ELR (cell line): ENCODE measurements around the gene SRGAP3.
"Not testable (repeated sequence)": the region's sequence is repeated elsewhere in the genome, so short reads cannot be mapped to it uniquely, and the experiment has no call there.

Source experiments
- DNase-seq: peaks from one replicate; pipeline ENCODE4 v3.0.0-alpha.2; 2015; ENCODE audit warnings: low read depth

The SRGAP3 gene

DNA sequence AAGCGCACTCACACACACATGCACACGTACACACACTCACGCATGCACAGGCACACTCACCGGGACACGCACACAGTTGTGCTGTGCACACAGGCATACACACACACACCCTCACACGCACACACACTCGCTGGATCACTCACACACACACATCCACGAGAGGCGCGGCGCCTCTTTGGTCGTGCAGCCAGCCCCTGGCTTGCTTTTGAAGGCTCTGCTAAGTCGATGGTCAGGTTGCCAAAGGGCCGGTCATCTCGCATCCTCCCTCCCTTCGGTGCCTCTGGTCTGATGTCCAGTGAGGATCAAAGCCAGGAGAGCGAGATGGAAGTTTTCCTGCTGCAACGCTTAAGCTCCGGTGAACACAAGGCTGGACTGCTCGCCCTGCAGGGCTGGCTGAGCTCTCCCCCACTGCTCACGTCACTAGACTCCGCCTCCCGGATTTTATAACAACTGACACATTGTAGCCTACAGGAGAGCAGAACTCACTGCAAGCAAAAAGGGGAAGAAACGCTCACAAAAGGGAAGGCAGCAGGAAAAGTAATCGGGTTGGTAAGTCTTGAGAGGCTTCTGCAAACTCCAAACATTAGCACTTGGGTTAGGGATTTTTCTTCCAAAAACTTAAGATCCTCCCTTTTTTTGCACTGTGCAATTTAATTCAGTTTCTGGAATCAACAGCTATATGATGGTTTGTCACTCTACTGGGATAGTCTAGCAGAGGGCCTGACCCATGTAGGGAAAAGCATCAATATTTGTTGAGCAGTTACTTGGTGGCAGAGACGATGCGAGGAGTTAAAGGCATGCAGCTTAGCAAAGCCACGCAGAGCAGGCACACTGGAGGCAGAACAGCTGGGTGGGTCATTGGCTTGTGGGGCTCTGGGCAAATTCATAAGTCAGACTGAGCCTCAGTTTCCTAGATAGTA is at the start of gene SRGAP3:
TSS of gene SRGAP3 (minus strand) at position 374 of the 920 bp plus-strand sequence. CDS start 695 bp downstream, outside the sequence.
- peak; percentile 90 for DNase-seq

DNA sequence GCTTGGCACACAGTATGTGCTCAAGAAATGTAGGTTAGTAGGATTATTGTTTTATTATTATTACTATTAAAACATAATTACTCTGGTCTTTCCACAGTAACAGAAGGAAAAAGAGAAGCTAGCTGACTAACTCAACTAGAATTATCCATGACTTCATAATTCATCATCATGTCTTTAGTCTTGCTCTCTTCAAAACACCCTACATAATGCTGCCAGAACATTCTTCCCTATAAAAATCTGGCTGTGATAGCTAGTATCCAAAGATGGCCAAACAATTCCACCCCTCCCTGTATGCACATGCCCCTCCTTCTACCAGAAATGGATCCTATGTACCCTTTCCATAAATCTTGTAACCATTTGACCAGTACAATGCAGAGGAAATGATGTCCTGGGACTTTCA is 48.8 kb upstream of the SRGAP3 start:
- peak; percentile 26 for DNase-seq

DNA sequence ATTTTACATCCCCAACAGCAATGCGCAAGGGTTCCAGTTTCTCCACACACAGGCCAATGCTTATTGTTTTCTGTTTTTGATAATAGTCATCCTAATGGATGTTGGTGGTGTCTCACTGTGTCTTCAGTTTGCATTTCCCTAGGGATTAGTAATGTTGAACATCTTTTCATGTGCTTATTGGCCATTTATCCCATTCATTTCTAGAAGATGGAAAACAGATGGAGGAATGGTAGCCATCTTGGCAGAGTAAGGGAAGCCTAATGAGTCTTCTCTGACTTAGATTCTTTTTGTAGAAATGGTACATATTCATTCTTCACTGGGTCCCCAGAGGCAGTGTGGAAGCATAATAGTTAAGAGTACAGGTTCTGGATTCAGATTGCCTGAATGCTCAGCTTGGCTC is 46.8 kb upstream of the SRGAP3 start:
- DNase-seq = no peak

DNA sequence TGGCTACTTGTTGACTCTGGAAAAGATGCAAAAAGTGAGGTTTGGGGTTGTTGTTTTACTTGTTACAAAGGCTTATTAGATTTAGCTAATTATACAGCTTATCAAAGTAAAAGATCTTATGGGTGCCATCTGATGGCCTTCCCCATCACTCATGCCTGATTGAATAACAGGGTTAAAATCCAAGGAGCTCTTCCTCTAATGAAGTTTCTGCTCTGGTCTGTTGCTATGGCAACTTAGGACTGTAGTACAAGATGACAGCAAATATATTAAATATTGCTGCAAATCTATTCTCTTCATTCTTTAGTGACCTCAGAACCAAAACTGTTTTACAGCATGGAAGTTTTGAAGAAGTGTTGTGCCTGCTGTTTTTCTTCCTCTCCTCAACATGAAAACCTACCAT is 45.6 kb upstream of the SRGAP3 start:
- no peak for DNase-seq

DNA sequence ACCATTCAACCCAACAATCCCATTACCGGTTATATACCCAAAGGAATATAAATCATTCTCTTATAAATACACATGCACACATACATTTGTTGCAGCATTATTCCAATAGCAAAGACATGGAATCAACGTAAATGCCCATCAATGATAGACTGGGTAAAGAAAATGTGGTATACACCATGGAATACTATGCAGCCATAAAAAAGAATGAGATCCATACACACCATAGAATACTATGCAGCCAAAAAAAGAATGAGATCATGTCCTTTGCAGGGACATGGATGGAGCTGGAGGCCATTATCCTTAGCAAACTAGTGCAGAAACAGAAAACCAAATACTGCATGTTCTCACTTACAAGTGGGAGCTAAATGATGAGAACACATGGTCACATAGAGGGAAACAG is 44.5 kb upstream of the SRGAP3 start:
- not testable (repeated sequence) for DNase-seq

DNA sequence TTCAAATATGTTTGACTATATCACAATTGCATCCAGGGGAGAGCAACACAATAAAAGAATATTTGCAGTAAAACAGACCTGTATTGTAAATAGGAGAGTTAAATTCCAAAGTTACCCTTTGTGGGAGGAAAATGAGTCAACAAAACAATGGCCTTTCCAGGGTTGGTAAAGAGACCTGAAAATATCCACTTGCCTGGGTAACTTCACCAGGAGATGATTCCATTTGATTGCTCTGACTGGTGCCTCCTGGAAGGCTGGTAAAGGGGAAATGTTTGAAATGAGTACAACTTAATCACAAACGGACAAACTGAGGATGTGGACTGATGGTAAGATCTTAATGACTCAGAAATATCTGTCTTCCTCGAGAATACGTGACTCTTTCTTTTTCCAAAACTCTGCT is 43.6 kb upstream of the SRGAP3 start:
- DNase-seq = no peak

DNA sequence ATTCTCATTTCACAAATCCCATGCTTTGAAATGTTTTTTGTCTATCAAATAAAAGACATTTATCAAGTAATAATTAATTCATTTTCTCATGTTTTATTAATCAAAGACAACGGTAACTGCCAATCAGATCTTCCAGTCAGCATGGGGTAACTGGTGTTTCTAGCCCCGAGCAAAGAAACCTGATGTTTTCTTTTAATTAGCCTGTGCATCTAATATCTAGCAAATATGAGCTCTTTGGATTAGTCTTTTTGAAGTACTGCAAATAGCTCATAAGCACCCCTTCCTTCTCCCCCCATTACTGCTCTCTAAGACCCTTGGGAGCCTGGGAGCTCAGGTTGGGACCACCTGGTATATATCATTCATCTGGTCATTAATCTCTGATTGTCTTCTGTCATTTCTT is 43.1 kb upstream of the SRGAP3 start:
- no peak for DNase-seq

DNA sequence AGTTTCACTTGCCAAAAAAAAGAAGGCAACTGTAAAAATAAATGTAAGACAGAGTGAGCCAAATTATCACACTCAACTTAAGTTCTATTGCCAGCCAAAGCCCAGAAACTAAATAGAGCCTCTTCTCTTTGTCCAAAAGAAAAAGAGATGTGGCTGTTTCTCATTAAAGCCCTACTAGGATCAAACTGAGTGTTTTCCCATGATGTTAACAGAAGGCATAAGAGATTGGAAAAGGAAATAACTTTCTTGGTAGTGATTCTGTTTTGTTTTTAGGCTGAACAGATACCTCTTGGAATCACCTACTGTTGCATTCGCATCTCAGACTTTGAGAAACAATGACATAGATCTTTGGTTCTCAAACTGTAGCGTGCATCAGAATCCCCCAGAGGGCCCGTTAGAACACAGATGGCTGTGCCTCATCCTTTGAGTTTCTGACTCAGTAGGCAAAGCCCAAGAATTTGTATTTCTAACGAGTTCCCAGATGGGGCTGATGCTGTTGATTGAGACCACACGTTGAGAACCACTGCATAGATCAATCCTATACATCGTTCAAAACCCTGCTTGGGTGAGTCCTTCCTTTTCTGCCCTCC is 42.5 kb upstream of the SRGAP3 start:
- DNase-seq = no peak

DNA sequence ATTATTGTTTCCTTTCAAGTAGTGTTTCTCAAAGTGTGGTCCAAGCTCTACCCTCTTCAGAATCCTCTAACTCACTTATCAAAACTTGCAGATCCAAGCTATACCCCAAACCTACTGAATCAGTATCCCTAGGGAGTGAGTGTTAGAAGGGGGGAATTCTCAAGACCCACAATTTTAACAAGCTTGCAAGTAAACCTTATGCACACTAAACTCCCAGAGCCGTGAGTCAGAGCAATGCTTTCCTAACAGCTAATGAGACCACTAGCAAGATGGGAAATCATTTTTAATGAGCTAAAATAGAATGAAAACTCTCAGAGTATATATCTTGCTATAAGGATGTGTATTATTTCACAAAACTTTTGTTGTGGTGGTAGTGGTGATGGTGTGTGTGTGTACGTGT is 41.1 kb upstream of the SRGAP3 start:
- DNase-seq = no peak

DNA sequence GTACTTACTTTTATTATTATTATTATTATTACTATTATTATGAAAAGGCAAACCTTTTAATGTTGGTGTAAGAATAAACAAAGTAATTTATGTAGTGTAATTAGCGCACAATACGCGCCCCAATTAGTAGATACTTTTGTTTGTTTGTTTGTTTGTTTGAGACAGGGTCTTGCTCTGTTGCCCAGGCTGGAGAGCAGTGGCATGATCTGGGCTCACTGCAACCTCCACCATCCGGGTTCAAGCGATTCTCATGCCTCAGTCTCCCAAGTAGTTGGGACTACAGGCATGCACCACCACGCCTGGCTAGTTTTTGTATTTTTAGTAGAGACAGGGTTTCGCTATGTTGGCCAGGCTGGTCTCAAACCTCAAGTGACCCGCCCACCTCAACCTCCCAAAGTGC is 32.1 kb upstream of the SRGAP3 start:
- DNase-seq = not testable (repeated sequence)

DNA sequence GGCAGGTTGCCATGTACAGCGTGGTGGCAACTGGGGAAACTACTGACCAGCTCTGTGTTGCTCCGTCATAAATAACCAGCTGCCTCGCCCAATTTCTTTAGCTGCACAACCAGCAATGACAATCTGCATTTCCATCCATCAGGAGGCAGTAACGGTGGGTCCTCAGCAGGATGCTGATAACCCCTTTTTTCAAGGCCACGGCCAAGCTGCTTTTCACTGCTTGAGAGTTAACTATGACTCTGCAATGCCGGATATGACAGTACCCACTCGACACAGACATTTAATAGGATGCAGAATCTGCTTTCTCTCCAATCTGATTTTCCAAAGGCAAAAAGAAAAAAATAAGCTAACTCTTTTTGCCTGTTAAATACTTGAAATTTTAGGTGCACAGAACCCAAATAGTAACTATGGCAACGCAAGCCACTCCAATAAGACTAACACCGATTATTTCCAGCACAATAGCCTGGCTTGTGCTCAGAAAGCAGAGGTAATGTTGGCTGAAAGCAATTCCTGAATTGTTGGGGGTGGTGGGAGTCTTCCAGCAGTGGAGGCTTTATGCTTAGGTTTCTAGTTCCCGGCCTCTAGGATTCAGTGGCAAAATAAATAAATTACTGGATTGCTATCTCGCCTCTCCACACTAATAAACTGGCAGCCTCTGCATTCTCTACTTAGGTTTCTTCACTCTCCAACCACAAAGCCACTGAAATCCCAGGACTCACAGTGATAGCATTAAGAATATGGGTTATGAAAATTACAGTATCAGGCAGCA is 31.2 kb upstream of the SRGAP3 start:
- peak; percentile 18 for DNase-seq

DNA sequence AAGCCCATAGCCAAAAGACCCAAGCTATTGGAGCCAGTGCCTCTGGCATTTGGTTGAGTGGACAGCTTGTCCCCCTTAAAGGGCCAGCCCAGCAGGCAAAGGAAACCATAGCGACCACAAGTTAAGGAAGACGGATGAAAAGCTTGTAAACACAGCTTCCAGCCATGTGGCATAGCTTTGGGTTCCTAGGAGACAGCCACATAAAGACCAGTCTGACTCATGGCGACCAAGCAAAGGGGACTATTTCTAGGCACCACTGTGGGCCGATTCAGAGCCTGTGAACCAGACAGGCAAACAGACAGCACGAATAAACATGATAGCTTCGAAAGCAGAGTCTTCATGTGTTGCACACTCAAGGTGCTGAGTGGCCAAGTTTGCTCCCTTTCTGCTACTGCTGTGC is 30.5 kb upstream of the SRGAP3 start:
- peak; percentile 22 for DNase-seq

DNA sequence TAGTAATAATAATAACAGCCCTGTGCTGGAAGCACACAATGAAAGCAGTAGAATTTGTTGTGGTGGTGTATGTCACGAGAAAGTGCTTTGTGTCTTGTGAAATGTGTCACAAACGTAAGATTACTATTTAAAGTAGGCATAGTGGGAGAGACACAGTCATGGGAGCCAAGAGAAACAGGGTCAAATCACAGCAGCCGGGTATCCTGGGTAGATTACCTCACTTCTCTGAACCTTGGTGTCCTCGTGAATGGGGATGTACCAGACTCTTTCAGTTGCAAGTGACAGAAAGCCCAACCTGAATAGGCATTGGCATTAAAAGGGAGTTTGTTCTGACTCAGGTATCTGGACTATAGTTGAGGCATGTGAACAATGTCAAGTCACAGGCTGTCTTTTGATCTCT is 29.1 kb upstream of the SRGAP3 start:
- DNase-seq = no peak

DNA sequence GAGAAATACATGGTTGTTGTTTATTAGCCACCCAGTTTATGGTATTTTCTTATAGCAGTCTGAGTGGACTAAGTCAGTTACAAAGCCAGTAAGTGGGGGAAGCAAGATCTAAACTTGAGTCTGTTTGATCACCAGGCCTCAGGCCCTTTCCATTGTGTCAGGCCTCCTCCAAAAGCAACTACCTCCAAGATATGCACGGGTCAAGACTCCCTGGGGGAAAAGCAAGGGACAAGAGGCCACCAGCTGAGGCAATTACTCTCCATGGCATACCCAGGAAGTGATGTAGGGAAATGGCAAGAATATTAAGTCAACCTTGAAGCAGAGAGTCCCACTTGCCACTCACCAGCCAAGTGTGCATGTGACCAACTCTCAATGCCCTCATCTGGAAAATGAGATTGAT is 28.6 kb upstream of the SRGAP3 start:
- DNase-seq = no peak

DNA sequence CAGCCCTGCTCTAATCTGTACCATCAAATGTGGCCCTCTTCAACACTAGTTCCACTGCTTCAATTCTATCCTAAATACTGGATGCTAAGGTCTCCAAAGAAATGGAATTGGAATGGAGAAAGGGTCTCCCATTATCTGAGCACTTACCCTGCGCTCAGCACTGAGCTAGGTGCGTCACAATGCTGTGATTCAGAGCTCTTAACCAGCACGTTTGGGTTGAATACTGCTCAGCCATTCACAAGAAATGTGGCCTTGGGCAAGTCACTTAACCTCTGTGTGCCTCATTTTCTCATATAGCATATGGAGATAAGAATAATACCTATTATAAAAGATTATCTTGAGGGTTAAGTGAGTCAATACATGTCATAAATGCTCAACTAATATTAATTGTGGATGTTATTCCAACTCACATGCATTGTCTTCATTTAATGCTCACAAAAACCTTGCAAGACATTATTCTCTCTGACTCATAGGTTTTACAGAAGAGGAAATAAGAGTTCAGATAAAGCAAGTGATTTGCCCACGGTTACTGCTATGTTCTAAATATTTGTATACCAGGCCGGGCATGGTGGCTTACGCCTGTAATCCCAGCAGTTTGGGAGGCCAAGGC is 27.4 kb upstream of the SRGAP3 start:
- peak; percentile 9 for DNase-seq

DNA sequence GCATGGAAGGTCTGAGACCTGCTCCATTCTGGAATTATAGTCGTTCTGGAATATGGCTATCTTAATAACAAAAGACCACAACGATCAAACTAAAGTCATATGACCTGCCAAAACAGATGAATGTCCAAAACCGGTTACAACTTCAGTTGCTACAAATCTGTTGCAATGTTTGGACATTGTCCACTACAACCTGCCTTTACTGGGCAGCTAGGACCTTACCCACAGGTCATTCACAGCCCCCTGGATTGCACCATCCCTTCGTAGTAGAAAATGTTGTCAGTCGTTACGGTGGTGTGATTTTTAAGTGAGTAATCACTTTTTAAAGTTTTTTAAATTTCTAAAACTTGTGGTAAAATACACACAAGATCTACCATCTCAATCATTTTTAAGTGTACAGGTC is 22.5 kb upstream of the SRGAP3 start:
- DNase-seq = no peak

DNA sequence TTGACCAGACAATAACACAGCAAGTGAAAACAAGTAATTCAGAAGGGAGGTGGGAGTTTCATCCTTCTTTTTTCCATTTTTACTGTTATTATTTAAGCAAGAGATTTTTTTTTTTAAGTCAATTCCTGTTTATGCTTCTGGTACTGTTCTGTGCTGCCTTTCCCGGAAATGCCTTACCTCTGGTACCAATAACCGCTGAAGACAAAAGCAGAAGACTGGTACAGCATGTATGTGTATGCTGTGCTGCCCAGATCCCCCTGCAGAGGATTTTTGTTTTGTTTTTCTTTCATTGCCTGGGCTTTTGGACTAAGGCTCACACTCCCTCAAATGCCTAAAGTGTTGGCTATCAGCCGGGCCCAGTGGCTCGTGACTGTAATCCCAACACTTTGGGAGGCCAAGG is 21.3 kb upstream of the SRGAP3 start:
- no peak for DNase-seq

DNA sequence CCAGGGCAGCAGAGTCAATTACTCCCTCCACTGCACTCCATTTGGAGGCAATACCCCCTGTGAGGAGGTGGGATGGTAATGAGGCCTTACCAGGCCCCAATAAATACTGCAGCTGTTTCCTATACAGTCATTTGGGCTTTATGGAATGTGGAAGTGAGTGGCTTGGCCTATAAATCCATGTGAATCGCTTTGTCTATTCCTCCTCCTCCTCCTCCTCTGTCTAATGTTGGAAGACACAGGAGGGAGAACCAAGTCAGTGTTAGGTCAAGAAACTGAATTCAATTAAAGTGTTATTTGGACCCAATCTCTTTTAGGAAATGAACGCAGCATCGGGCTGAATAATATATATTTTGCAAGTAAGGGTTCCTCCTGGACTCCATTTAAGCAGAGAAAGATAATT is 17.3 kb upstream of the SRGAP3 start:
- no peak for DNase-seq

DNA sequence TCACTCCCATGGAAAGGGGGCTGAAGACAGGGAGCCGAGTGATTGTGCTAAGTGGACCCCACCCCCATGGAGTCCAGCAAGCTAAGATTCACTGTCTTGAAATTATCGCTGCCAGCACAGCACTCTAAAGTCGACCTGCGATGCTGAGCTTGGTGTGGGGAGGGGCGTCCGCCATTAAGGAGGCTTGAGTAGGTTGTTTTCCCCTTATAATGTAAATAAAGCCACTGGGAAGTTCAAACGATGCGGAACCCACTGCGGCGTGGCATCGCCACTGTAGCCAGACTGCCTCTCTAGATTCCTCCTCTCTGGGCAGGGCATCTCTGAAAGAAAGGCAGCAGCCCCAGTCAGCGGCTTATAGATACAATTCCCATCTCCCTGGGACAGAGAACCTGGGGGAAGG is 10.9 kb upstream of the SRGAP3 start:
- DNase-seq = no peak

DNA sequence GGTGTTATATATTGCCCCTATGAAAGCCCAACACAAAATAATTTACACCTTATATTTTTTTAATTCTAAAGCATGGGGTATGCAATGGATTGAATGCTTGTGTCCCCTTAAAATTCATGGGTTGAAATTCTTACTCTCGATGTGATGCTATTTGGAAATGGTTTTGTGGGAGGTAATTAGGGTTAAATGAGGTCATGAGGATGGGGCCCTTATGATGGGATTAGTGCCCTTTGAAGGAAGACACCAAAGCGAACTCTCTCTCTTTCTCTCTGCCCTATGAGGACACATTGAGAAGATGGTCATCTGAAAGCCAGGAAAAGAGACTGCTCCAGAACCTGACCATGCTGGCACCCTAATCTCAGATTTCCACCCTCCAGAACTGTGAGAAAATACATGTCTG is 7.6 kb upstream of the SRGAP3 start:
- DNase-seq = no peak

DNA sequence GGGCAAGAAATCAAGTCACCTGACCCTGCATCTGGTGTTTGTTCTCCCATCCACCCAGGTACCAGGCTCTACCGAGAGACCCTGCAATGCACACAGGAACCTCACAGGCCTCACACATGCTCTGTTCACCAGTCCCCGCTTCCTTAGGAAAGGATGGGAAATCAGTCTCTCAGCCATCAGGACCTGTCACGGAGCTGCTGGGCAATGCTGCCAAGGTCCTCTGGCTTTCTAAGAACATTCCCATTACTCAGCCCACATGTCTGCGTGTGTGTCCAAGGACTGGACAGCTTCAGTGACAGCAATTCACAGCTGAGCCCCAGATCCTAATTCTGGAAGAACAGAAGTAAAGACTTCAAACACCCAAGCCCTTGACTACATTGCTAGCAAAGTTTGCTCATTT is 6.5 kb upstream of the SRGAP3 start:
- DNase-seq = no peak

DNA sequence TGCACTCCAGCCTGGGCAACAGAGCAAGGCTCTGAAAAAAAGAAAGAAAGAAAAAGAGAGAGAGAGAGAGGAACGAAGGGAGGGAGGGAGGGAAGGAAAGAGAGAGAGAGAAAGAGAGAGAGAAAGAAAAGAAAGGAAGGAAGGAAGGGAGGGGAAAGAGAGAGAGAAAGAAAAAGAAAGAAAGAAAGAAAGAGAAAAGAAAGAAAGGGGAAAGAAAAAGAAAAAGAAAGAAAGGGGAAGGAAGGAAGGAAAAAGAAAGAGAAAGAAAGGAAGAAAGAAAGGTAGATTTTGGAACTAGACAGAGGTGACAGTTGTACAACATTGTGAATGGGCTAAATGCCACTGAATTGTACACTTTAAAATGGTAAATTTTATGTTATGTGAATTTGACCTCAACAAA is 5.3 kb upstream of the SRGAP3 start:
- no peak for DNase-seq

DNA sequence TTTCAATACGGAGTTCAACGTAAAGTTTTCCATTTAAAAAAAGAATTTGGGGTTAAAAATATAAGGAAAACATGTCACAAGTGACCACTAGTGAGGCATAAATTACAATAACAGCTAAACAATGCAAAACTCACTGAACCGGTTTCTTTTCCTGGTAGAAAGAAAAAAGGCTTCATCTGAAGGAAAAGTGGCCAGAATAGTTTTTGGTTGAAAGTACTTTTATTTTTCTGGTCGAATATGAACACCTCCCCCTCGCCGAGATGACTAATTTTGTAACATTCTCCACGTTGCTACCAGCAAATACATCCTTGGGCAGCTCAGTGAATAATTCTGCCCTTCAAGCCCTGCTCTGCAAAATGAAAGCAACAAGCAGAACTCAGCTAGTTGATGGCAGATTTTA is 3.9 kb upstream of the SRGAP3 start:
- DNase-seq = no peak
